ENCODE measurements around the gene KCNG4.

The KCNG4 gene

GRCh38 chr16:84243732-84244131 lies 3.9 kb upstream of the KCNG4 start:
- in situ Hi-C loops (cut with MboI; ENCODE audit: low pct_unique_long_range_greater_than_20kb, low sequenced_read_pairs, unreplicated experiment): no loop called here
- no peak for TF ChIP-seq CTCF (IDR thresholded peaks at IDR 0.05; ENCODE audit: extremely low read depth, insufficient read depth, missing control alignments)
- no peak for DNase-seq (ENCODE audit: low spot score)

- in situ Hi-C loops (cut with MboI; ENCODE audit: low pct_unique_long_range_greater_than_20kb, low sequenced_read_pairs, unreplicated experiment): no loop called here
- no peak for TF ChIP-seq CTCF (IDR thresholded peaks at IDR 0.05; ENCODE audit: extremely low read depth, insufficient read depth, missing control alignments)
- no peak for DNase-seq (ENCODE audit: low spot score)
Observed at GRCh38 chr16:84242839-84243238, 3.0 kb upstream of the KCNG4 start.

- DNase-seq (ENCODE audit: low spot score): no peak
- in situ Hi-C loops (cut with MboI; ENCODE audit: low pct_unique_long_range_greater_than_20kb, low sequenced_read_pairs, unreplicated experiment): no loop called here
- no peak for TF ChIP-seq CTCF (IDR thresholded peaks at IDR 0.05; ENCODE audit: extremely low read depth, insufficient read depth, missing control alignments)
Observed at GRCh38 chr16:84241778-84242177, 2.0 kb upstream of the KCNG4 start.

GRCh38 chr16:84240455-84240854 lies 643 bp upstream of the KCNG4 start:
- DNase-seq (ENCODE audit: low spot score): no peak
- in situ Hi-C loops (cut with MboI; ENCODE audit: low pct_unique_long_range_greater_than_20kb, low sequenced_read_pairs, unreplicated experiment): no loop called here
- no peak for TF ChIP-seq CTCF (IDR thresholded peaks at IDR 0.05; ENCODE audit: extremely low read depth, insufficient read depth, missing control alignments)

- TF ChIP-seq CTCF (IDR thresholded peaks at IDR 0.05; ENCODE audit: extremely low read depth, insufficient read depth, missing control alignments): no peak
- in situ Hi-C loops (cut with MboI; ENCODE audit: low pct_unique_long_range_greater_than_20kb, low sequenced_read_pairs, unreplicated experiment): no loop called here
- DNase-seq (ENCODE audit: low spot score): no peak
Observed at GRCh38 chr16:84239141-84239769, 557 bp downstream of the KCNG4 start.

GRCh38 chr16:84237994-84238750 lies 1.6 kb downstream of the KCNG4 start:
- DNase-seq (ENCODE audit: low spot score): no peak
- in situ Hi-C loops (cut with MboI; ENCODE audit: low pct_unique_long_range_greater_than_20kb, low sequenced_read_pairs, unreplicated experiment): no loop called here
- TF ChIP-seq CTCF (IDR thresholded peaks at IDR 0.05; ENCODE audit: extremely low read depth, insufficient read depth, missing control alignments): no peak

All from GM13977 (cell line).